Type B pancreatic cell (in vitro differentiated cells): ENCODE data around the gene ITPR3. TPM values are rescaled to one million over a fixed set of nuclear protein-coding genes. Genes with fewer than 3 reads are reported as not detected.

Experiments
- DNase-seq: peaks from one replicate; pipeline ENCODE4 v3.0.0; 2021; ENCODE audit warnings: mixed read lengths; ENCODE audit not compliant: unreplicated experiment; ENCODE audit errors: extremely low spot score
- H3K27ac Mint-ChIP-seq: 2 replicates; pipeline ENCODE4 v1.8.0; 2021; ENCODE audit warnings: mild to moderate bottlenecking, mixed read lengths
- H3K27me3 Mint-ChIP-seq: 2 replicates; pipeline ENCODE4 v1.8.0; 2021; ENCODE audit warnings: mixed read lengths
- H3K36me3 Mint-ChIP-seq: 2 replicates; pipeline ENCODE4 v1.8.0; 2021; ENCODE audit warnings: mixed read lengths
- H3K4me1 Mint-ChIP-seq: one replicate; pipeline ENCODE4 v1.8.0; 2021; ENCODE audit warnings: mixed read lengths; ENCODE audit not compliant: unreplicated experiment
- H3K4me3 Mint-ChIP-seq: 2 replicates; pipeline ENCODE4 v1.8.0; 2021; ENCODE audit warnings: mild to moderate bottlenecking, mixed read lengths
- H3K9me3 Mint-ChIP-seq: 2 replicates; pipeline ENCODE4 v1.8.0; 2021; ENCODE audit warnings: mixed read lengths
- CTCF ChIP-seq: fragments of 200-600 bp; sonication (generic); conservative IDR thresholded peaks from 2 replicates; pipeline ENCODE4 v1.5.0; 2021; ENCODE audit warnings: antibody characterized with exemption, mild to moderate bottlenecking
- total RNA-seq: library from RNA; stranded (reverse); gene quantifications from 2 replicates; pipeline ENCODE4 v1.2.1, GENCODE V29; 2021; ENCODE audit warnings: low replicate concordance

Gene ITPR3
- total RNA-seq, 1 donor from 2014 or later: 24.6 TPM

GRCh38 chr6:33738879-33739278 is 117.8 kb downstream of the ITPR3 start:
- Mint-ChIP-seq H3K9me3 (no peaks in the 10 kb centered on the region), H3K4me3 (no peak overlapping the region), H3K4me1 (peaks cover 14% of the 10 kb centered on the region), H3K36me3 (no peaks in the 10 kb centered on the region), H3K27ac (no peak overlapping the region), H3K27me3 (no peaks in the 10 kb centered on the region)
- no peak for DNase-seq
- no peak for TF ChIP-seq CTCF

DNA sequence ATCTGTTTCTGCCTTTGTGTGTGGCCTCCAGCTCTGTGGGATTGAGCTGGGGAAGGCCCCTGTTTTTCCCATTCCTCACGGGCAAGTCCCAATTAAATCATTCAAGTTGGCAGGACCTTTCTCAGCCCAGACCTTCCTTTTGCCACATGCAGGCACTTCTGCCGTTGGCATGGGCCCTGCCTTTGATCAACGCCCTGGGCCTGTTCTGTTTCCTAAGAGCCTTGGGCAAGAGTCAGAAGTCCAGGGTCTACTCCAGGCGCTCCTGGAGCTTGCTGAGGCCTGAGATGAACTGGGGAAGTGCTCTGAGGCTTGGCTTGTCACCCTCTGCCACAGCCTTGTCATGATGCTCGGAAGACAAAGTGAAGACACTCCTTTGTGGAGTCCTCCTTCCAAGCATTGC is 118.4 kb downstream of the ITPR3 start:
- H3K36me3 Mint-ChIP-seq: no peaks in the 10 kb centered on the region
- no peak overlapping the region for H3K4me3 Mint-ChIP-seq

DNA sequence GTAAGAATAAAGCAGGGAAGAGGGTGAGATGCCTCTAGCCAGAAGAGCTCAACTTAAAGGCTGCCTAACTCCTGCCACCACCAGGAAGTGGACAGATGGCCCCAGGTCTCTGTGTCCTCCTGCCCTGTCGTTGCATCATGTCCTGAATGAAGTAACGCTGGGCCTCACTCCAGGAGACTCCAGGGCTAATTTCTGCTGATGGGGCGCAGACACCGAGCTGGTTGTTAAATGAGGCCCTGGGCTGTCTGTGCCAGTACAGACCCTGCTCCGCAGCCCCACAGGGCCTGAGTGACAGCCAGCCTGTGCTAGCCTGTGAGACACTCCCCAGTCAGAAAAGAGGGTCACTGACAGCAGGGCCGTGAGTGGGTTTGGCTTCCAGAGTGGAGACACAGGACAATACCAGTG is 119.1 kb downstream of the ITPR3 start:
- peaks cover 23% of the 10 kb centered on the region for H3K4me1 Mint-ChIP-seq
- no peak for DNase-seq
- no peak overlapping the region for H3K4me3 Mint-ChIP-seq
- TF ChIP-seq CTCF: no peak
- no peak overlapping the region for H3K27ac Mint-ChIP-seq
- no peaks in the 10 kb centered on the region for H3K9me3 Mint-ChIP-seq
- no peaks in the 10 kb centered on the region for H3K27me3 Mint-ChIP-seq
- H3K36me3 Mint-ChIP-seq: no peaks in the 10 kb centered on the region

More for the DNA sequence above, 118.4 kb downstream of the ITPR3 start:
- Mint-ChIP-seq H3K9me3 (no peaks in the 10 kb centered on the region), H3K27me3 (no peaks in the 10 kb centered on the region), H3K27ac (no peak overlapping the region), H3K4me1 (peaks cover 19% of the 10 kb centered on the region)
- no peak for TF ChIP-seq CTCF
- no peak for DNase-seq

- DNase-seq: no peak
- Mint-ChIP-seq H3K36me3 (no peaks in the 10 kb centered on the region), H3K27me3 (no peaks in the 10 kb centered on the region), H3K4me1 (peaks cover 28% of the 10 kb centered on the region), H3K4me3 (no peak overlapping the region), H3K9me3 (no peaks in the 10 kb centered on the region), H3K27ac (no peak overlapping the region)
- no peak for TF ChIP-seq CTCF
These were observed 119.7 kb downstream of the ITPR3 start for GRCh38 chr6:33740794-33741193.

- H3K4me1 Mint-ChIP-seq: peaks cover 30% of the 10 kb centered on the region
- H3K27ac Mint-ChIP-seq: no peak overlapping the region
- peaks cover under 1% of the 10 kb centered on the region for H3K27me3 Mint-ChIP-seq
- no peaks in the 10 kb centered on the region for H3K9me3 Mint-ChIP-seq
- H3K36me3 Mint-ChIP-seq: no peaks in the 10 kb centered on the region
- no peak for TF ChIP-seq CTCF
- H3K4me3 Mint-ChIP-seq: no peak overlapping the region
- no peak for DNase-seq
These were observed 121.0 kb downstream of the ITPR3 start for GRCh38 chr6:33742092-33742491.

GRCh38 chr6:33742837-33743236 is 121.7 kb downstream of the ITPR3 start:
- Mint-ChIP-seq H3K27ac (no peak overlapping the region), H3K27me3 (peaks cover 3% of the 10 kb centered on the region), H3K4me1 (peaks cover 33% of the 10 kb centered on the region), H3K9me3 (no peaks in the 10 kb centered on the region), H3K4me3 (no peak overlapping the region), H3K36me3 (no peaks in the 10 kb centered on the region)
- no peak for TF ChIP-seq CTCF
- DNase-seq: no peak
